GM12892 (cell line): Measurements from ENCODE around the gene BST1.

ENCODE experiments used
- POLR2A ChIP-seq: IDR thresholded peaks from 2 replicates; pipeline ENCODE4 v1.6.1; 2011; ENCODE audit warnings: low read depth, low read length, control low read depth
- POLR2AphosphoS5 ChIP-seq: IDR thresholded peaks from 2 replicates; pipeline ENCODE4 v1.6.1; 2011; ENCODE audit warnings: low read depth, low read length, control low read depth
- TAF1 ChIP-seq: IDR thresholded peaks from 2 replicates; pipeline ENCODE4 v1.6.1; 2011; ENCODE audit warnings: low read depth, mild to moderate bottlenecking, control low read depth, low read length, borderline replicate concordance

GRCh38 chr4:15676039-15676438 is 26.8 kb upstream of the BST1 start:
- TF ChIP-seq TAF1 (no peak), POLR2AphosphoS5 (no peak), POLR2A (no peak)
